Osteoblast (primary cell): ENCODE results near the gene CDYL. TPM values are rescaled to one million over a fixed set of nuclear protein-coding genes. Genes with fewer than 3 reads are reported as not detected.

Source experiments
- DNase-seq: peaks from one replicate; pipeline ENCODE4 v3.0.0; 2011; ENCODE audit warnings: low spot score, mixed read lengths; ENCODE audit not compliant: insufficient read length; ENCODE audit errors: missing footprints
- H2AFZ ChIP-seq: 2 replicates; pipeline ENCODE4 v1.6.0; 2011; ENCODE audit warnings: mild to moderate bottlenecking, low read length
- H3K27ac ChIP-seq: 2 replicates; pipeline ENCODE4 v1.5.1; 2011; ENCODE audit warnings: mild to moderate bottlenecking, low read depth, low read length, moderate library complexity
- H3K27me3 ChIP-seq: 2 replicates; pipeline ENCODE4 v1.6.0; 2012; ENCODE audit warnings: mild to moderate bottlenecking, control low read depth, inconsistent platforms, low read length, moderate library complexity; ENCODE audit not compliant: insufficient read depth
- H3K36me3 ChIP-seq: 2 replicates; pipeline ENCODE4 v1.5.1; 2011; ENCODE audit warnings: mild to moderate bottlenecking, low read length, control low read depth, moderate library complexity; ENCODE audit not compliant: insufficient read depth
- H3K4me1 ChIP-seq: 2 replicates; pipeline ENCODE4 v1.5.1; 2011; ENCODE audit warnings: mild to moderate bottlenecking, low read length, control low read depth, moderate library complexity; ENCODE audit not compliant: insufficient read depth
- H3K4me2 ChIP-seq: 2 replicates; pipeline ENCODE4 v1.6.0; 2011; ENCODE audit warnings: mild to moderate bottlenecking, low read length; ENCODE audit not compliant: insufficient read depth
- H3K4me3 ChIP-seq: fragments of 200-600 bp; sonication (generic); 3 replicates; pipeline ENCODE4 v1.5.1; 2012; ENCODE audit warnings: mild to moderate bottlenecking, low read length, inconsistent platforms; ENCODE audit not compliant: insufficient read depth
- H3K79me2 ChIP-seq: 2 replicates; pipeline ENCODE4 v1.6.0; 2012; ENCODE audit warnings: mild to moderate bottlenecking, low read length, control low read depth, inconsistent platforms; ENCODE audit not compliant: insufficient read depth
- H3K9me3 ChIP-seq: 2 replicates; pipeline ENCODE4 v1.5.1; 2011; ENCODE audit warnings: low read depth, low read length, control low read depth
- H4K20me1 ChIP-seq: 2 replicates; pipeline ENCODE4 v1.6.0; 2012; ENCODE audit warnings: mild to moderate bottlenecking, low read length, control low read depth; ENCODE audit not compliant: insufficient read depth
- total RNA-seq: library from RNA; depleted of rRNA; stranded (reverse); fragments of >200 nt; gene quantifications from 2 replicates; pipeline ENCODE4 v1.2.3, GENCODE V29; 2012
- TF ChIP-seq, protein P1 (sequence below): IDR thresholded peaks from 2 replicates; pipeline ENCODE4 v1.5.1; 2011; ENCODE audit warnings: mild to moderate bottlenecking, low read depth, low read length, moderate library complexity; ENCODE audit errors: extremely low read depth

The CDYL gene
- total RNA-seq, 1 donor: 106 TPM

DNA sequence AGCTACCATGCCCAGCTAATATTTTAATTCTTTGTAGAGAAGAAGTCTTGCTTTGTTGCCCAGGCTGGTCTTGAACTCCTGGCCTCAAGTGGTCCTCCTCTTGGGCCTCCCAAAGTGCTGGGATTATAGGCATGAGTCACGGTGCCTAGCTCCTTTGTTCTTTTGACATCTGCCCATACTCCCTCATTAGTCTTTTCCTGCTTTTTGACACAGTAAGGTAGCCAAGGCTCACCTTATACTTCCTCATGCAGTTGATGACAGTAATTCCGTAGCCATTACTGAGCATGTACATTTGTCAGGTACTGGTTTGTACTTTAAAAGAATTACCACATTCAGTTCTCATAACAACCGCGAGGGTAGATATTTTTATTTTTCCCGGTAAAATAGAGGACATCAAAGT lies 76.7 kb downstream of the CDYL start:
- Histone ChIP-seq H3K4me1 (peaks cover 12% of the 10 kb centered on the region), H4K20me1 (peaks cover 76% of the 10 kb centered on the region), H3K27me3 (no peaks in the 10 kb centered on the region), H3K36me3 (no peaks in the 10 kb centered on the region), H3K79me2 (peaks cover 65% of the 10 kb centered on the region), H3K27ac (no peak overlapping the region), H3K4me3 (no peak overlapping the region), H2AFZ (no peak overlapping the region), H3K9me3 (no peaks in the 10 kb centered on the region), H3K4me2 (no peak overlapping the region)
- TF ChIP-seq, protein P1, sequence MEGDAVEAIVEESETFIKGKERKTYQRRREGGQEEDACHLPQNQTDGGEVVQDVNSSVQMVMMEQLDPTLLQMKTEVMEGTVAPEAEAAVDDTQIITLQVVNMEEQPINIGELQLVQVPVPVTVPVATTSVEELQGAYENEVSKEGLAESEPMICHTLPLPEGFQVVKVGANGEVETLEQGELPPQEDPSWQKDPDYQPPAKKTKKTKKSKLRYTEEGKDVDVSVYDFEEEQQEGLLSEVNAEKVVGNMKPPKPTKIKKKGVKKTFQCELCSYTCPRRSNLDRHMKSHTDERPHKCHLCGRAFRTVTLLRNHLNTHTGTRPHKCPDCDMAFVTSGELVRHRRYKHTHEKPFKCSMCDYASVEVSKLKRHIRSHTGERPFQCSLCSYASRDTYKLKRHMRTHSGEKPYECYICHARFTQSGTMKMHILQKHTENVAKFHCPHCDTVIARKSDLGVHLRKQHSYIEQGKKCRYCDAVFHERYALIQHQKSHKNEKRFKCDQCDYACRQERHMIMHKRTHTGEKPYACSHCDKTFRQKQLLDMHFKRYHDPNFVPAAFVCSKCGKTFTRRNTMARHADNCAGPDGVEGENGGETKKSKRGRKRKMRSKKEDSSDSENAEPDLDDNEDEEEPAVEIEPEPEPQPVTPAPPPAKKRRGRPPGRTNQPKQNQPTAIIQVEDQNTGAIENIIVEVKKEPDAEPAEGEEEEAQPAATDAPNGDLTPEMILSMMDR: no peak
- DNase-seq: no peak

DNA sequence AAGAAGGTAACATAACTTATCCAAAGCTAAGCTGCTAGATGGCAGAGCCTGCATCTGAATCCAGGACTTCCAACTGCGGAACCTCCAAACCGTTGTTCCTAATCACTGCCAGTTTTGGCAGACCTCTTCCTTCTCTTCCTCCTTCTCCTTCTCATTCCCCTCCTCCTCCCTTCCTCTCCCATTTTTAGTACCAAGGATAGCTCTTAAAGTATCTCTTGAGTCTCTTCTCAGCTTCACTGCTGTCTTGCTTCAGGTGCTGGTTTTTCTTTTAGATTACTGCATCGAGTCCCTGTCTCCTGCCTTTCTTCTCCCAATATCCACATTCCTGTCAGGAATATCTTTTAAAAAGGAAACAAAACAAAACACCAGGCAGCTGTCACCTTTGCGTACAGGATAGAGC lies 77.1 kb downstream of the CDYL start:
- Histone ChIP-seq H3K27me3 (no peaks in the 10 kb centered on the region), H3K4me2 (no peak overlapping the region), H3K27ac (no peak overlapping the region), H3K4me3 (no peak overlapping the region), H3K79me2 (peaks cover 63% of the 10 kb centered on the region), H3K9me3 (no peaks in the 10 kb centered on the region), H2AFZ (no peak overlapping the region), H3K36me3 (no peaks in the 10 kb centered on the region), H3K4me1 (peaks cover 11% of the 10 kb centered on the region), H4K20me1 (peaks cover 72% of the 10 kb centered on the region)
- TF ChIP-seq, protein P1: no peak
- peak; percentile 26 for DNase-seq

DNA sequence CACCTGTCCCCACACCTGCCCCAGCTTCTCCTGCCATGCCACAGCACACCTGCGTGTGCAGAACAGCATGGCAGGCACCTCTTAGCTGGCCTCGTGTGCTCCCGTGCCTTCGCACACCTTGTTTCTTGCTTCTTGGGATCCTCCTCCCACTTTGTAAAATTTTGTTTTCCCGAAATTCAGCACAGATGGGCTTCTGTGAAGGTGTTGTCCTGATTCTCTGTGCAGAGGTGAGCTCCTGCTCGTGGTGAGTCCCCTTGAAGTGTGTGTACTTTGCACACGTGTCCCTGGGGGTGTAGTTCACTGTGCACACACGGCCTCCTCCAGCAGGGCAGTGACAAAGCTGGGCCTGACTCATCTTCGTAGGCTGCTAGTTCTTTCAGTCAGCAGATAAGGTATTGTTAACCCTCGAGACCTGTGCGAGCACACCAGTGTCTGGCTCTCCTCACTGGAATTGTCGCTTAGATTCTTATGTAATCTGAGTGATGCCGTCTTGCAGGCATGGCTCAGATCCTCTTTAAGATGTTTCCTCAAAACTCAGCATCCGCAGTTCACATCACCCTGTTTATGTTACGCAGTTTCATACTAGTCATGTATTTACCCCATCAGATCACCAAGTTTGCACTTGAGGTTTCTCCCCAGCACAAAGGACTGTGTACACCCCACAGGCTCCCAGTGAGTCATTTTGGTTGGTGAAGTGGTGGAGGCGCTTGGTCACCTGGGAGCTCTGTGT lies 77.7 kb downstream of the CDYL start:
- DNase-seq: peak; percentile 55
- TF ChIP-seq, protein P1: no peak
- peaks cover 64% of the 10 kb centered on the region for H3K79me2 ChIP-seq
- H3K36me3 ChIP-seq: no peaks in the 10 kb centered on the region
- H4K20me1 ChIP-seq: peaks cover 69% of the 10 kb centered on the region
- peaks cover 6% of the 10 kb centered on the region for H3K4me1 ChIP-seq
- H2AFZ ChIP-seq: no peak overlapping the region
- H3K4me2 ChIP-seq: no peak overlapping the region
- H3K27me3 ChIP-seq: no peaks in the 10 kb centered on the region
- H3K9me3 ChIP-seq: no peaks in the 10 kb centered on the region
- H3K27ac ChIP-seq: no peak overlapping the region
- H3K4me3 ChIP-seq: no peak overlapping the region

DNA sequence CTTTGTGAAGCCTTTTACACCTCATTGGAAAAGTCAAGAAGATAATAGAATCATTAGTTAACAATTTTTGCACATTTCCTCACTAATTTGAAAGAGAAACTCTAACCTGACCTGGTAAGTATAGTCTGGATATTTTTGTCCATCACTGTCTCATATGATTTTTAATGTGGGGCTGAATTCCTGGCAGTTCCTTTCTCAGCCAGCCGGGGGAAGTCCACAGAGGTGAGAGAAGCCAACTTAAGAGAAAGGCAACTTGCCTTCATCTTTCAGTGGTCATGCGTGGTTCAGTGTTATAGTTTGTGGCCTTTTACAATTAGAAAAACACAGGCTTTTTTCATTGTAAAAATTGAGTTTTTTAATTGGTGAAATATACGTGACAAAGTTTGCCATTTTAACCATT lies 80.6 kb downstream of the CDYL start:
- TF ChIP-seq, protein P1: peak; percentile 5
- H3K27ac ChIP-seq: no peak overlapping the region
- peaks cover 64% of the 10 kb centered on the region for H3K79me2 ChIP-seq
- no peak overlapping the region for H2AFZ ChIP-seq
- peaks cover 6% of the 10 kb centered on the region for H3K4me1 ChIP-seq
- peak; percentile 80 for DNase-seq
- no peaks in the 10 kb centered on the region for H3K36me3 ChIP-seq
- H3K4me2 ChIP-seq: no peak overlapping the region
- peaks cover 64% of the 10 kb centered on the region for H4K20me1 ChIP-seq
- no peak overlapping the region for H3K4me3 ChIP-seq
- no peaks in the 10 kb centered on the region for H3K27me3 ChIP-seq
- no peaks in the 10 kb centered on the region for H3K9me3 ChIP-seq
